Measurements from ENCODE around the gene TPGS2. TPM values are rescaled to one million over a fixed set of nuclear protein-coding genes. Genes with fewer than 3 reads are reported as not detected.

The TPGS2 gene
- total and polyA plus RNA-seq, 8 donors: 36.7 to 230 (median 58.0) TPM

- WGBS, 5 donors: 67 to 92% (median 80%) methylated on average over 4 of the region's 4 CpGs
- Histone ChIP-seq H3K27ac (no peak overlapping the region), H3K36me3 (peaks cover 0 to 14% (median 6%) of the 10 kb centered on the region in 4 donors), H3K9me3 (no peaks in the 10 kb centered on the region), H3K4me3 (no peak overlapping the region), H3K4me1 (no peaks in the 10 kb centered on the region), H3K27me3 (no peaks in the 10 kb centered on the region)
- no peak for TF ChIP-seq EP300 (IDR thresholded peaks at IDR 0.05)
- TF ChIP-seq CTCF (IDR thresholded peaks at IDR 0.05): no peak
- no peak for TF ChIP-seq POLR2A (IDR thresholded peaks at IDR 0.05)
- no peak for DNase-seq
- intact Hi-C loops (cut with DNase I; ENCODE audit: low total_unique reads): no loop called here
Observed at GRCh38 chr18:36775396-36775795, 53.4 kb downstream of the TPGS2 start.

DNA sequence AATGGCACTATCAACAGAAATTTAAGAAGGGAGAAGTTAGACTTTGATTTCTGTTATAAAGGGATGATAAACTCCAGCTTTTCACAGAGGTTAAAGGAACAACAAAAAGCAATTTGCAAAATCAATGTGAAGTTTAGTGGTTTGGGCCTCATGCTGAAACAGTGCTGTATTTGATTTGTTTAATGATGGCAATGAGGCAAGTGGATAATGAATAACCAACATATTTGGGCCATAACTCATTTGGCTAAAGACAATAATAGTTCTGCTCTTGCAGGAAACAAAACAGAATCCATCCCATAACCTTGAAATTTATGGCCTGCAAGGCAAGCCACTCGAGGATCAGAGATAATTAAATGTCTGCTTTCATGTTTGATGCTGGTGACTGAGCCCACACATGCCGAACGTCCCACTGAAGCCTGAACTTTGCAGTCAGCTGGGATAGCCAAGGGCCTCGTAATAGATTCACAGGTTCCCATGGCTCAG is 56.5 kb downstream of the TPGS2 start:
- no peak for TF ChIP-seq CTCF (IDR thresholded peaks at IDR 0.05)
- no peak for TF ChIP-seq EP300 (IDR thresholded peaks at IDR 0.05)
- TF ChIP-seq POLR2A (IDR thresholded peaks at IDR 0.05): no peak
- no peak for TF ChIP-seq POLR2AphosphoS5 (IDR thresholded peaks at IDR 0.05)
- no peaks in the 10 kb centered on the region for H3K36me3 ChIP-seq
- intact Hi-C loops (cut with DNase I; ENCODE audit: low total_unique reads): no loop called here
- no peaks in the 10 kb centered on the region for H3K9me3 ChIP-seq
- no peaks in the 10 kb centered on the region for H3K27me3 ChIP-seq
- no peak for DNase-seq
- WGBS, 5 donors: 57 to 82% (median 74%) methylated on average over 4 of the region's 4 CpGs
- no peaks in the 10 kb centered on the region for H3K4me1 ChIP-seq
- H3K4me3 ChIP-seq: no peak overlapping the region
- no peak overlapping the region for H3K27ac ChIP-seq

GRCh38 chr18:36771245-36771644 is 57.6 kb downstream of the TPGS2 start:
- TF ChIP-seq EP300 (IDR thresholded peaks at IDR 0.05) (no peak), POLR2A (IDR thresholded peaks at IDR 0.05) (no peak), POLR2AphosphoS5 (IDR thresholded peaks at IDR 0.05) (no peak), CTCF (IDR thresholded peaks at IDR 0.05) (no peak)
- intact Hi-C loops (cut with DNase I; ENCODE audit: low total_unique reads): no loop called here
- H3K27me3 ChIP-seq: no peaks in the 10 kb centered on the region
- no peak for DNase-seq
- no peak overlapping the region for H3K27ac ChIP-seq
- H3K36me3 ChIP-seq: no peaks in the 10 kb centered on the region
- 80 to 88% (median 82%) methylated on average over 4 of the region's 4 CpGs for WGBS, 5 donors
- no peaks in the 10 kb centered on the region for H3K9me3 ChIP-seq
- H3K4me1 ChIP-seq: no peaks in the 10 kb centered on the region
- H3K4me3 ChIP-seq: no peak overlapping the region

- 58 to 83% (median 73%) methylated on average over 3 of the region's 3 CpGs for WGBS, 5 donors
- no peak overlapping the region for H3K27ac ChIP-seq
- no peaks in the 10 kb centered on the region for H3K4me1 ChIP-seq
- H3K36me3 ChIP-seq: no peaks in the 10 kb centered on the region
- intact Hi-C loops (cut with DNase I; ENCODE audit: low total_unique reads): no loop called here
- H3K4me3 ChIP-seq: no peak overlapping the region
- H3K27me3 ChIP-seq: no peaks in the 10 kb centered on the region
- H3K9me3 ChIP-seq: no peaks in the 10 kb centered on the region
- no peak for DNase-seq
- TF ChIP-seq POLR2A (IDR thresholded peaks at IDR 0.05): no peak
- no peak for TF ChIP-seq POLR2AphosphoS5 (IDR thresholded peaks at IDR 0.05)
- TF ChIP-seq CTCF (IDR thresholded peaks at IDR 0.05): no peak
- TF ChIP-seq EP300 (IDR thresholded peaks at IDR 0.05): no peak
Observed at GRCh38 chr18:36770315-36770946, 58.4 kb downstream of the TPGS2 start.

All from stomach (tissue), 9 donors.